Measurements from ENCODE around the gene ARHGAP19. TPM values are rescaled to one million over a fixed set of nuclear protein-coding genes. Genes with fewer than 3 reads are reported as not detected.
A peak's percentile ranks its signal among the peaks of the same experiment; 100 is the strongest.
"Not testable (repeated sequence)": the region's sequence is repeated elsewhere in the genome, so short reads cannot be mapped to it uniquely, and the experiment has no call there.

ARHGAP19 gene
- total RNA-seq, 4 donors from 2014 or later: 3.5 to 5.4 (median 4.6) TPM

DNA sequence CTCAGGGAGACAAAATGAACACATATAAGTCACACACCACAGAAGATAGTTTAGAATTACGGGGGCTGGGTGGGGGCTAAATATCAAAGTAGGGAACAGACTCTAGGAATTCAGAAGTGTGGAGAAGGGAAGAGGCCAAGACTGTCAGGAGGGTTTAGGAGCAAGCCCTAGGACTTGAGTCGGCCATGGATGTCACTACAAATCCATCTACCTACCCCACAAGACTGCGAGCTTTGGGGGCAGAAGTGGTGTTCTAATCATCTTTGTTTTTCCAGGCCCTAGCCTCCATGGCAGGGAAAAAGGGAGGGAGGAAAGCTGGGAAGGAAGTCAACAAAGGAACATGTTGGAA lies 5.8 kb upstream of the ARHGAP19 start:
- WGBS: 83% methylated on average over 3 of the region's 3 CpGs
- H3K27ac ChIP-seq (replicated peaks in 1 of 4): no peak overlapping the region
- H3K9me3 ChIP-seq: no peaks in the 10 kb centered on the region
- H3K4me3 ChIP-seq: no peak overlapping the region
- intact Hi-C loops (cut with DNase I): no loop called here
- DNase-seq (ENCODE audit: extremely low spot score): no peak
- TF ChIP-seq EP300 (IDR thresholded peaks at IDR 0.05): no peak
- no peak for TF ChIP-seq POLR2A (IDR thresholded peaks at IDR 0.05; ENCODE audit: low read depth)
- TF ChIP-seq, protein P1, sequence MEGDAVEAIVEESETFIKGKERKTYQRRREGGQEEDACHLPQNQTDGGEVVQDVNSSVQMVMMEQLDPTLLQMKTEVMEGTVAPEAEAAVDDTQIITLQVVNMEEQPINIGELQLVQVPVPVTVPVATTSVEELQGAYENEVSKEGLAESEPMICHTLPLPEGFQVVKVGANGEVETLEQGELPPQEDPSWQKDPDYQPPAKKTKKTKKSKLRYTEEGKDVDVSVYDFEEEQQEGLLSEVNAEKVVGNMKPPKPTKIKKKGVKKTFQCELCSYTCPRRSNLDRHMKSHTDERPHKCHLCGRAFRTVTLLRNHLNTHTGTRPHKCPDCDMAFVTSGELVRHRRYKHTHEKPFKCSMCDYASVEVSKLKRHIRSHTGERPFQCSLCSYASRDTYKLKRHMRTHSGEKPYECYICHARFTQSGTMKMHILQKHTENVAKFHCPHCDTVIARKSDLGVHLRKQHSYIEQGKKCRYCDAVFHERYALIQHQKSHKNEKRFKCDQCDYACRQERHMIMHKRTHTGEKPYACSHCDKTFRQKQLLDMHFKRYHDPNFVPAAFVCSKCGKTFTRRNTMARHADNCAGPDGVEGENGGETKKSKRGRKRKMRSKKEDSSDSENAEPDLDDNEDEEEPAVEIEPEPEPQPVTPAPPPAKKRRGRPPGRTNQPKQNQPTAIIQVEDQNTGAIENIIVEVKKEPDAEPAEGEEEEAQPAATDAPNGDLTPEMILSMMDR (IDR thresholded peaks at IDR 0.05): no peak
- TF ChIP-seq POLR2AphosphoS5 (IDR thresholded peaks at IDR 0.05): no peak
- peaks cover 0 to 10% (median 0%) of the 10 kb centered on the region in 4 donors for H3K4me1 ChIP-seq
- H3K36me3 ChIP-seq: no peaks in the 10 kb centered on the region
- H3K27me3 ChIP-seq: no peaks in the 10 kb centered on the region

DNA sequence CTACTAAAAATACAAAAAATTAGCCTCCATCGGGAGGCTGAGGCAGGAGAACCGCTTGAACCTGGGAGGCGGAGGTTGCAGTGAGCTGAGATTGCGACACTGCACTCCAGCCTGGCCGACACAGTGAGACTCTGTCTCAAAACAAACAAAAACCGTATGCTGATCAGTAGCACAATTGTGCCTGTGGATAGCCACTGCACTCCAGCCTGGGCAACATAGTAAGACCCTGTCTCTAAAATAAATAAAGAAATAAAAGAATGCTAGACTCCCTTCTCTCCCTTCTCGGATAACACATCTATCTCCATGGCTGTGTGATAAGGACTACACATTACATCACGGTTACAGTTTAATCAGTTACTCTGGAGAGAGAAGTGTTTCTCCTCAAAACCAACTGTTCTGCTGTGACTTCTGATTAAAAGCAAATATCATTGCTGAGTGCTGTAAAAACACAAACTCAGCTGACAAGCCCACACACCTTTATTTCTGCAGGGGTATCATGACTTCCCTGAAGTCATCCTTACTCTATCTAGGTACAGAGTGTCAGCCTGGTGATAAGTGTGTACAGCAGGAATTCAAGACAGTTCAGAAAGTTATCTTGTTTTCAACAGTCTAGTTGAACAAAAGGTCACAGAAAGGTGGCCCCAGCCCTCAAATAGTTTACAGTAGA lies 5.3 kb upstream of the ARHGAP19 start:
- intact Hi-C loops (cut with DNase I): no loop called here
- 74% methylated on average over 8 of the region's 8 CpGs for WGBS
- H3K4me1 ChIP-seq: peaks cover 0 to 10% (median 3%) of the 10 kb centered on the region in 4 donors
- no peaks in the 10 kb centered on the region for H3K9me3 ChIP-seq
- DNase-seq (ENCODE audit: extremely low spot score): no peak
- TF ChIP-seq EP300 (IDR thresholded peaks at IDR 0.05) (no peak), POLR2AphosphoS5 (IDR thresholded peaks at IDR 0.05) (no peak), POLR2A (IDR thresholded peaks at IDR 0.05; ENCODE audit: low read depth) (no peak)
- TF ChIP-seq, protein P1 (IDR thresholded peaks at IDR 0.05): no peak
- H3K27me3 ChIP-seq: no peaks in the 10 kb centered on the region
- H3K4me3 ChIP-seq: no peak overlapping the region
- H3K36me3 ChIP-seq: no peaks in the 10 kb centered on the region
- H3K27ac ChIP-seq (replicated peaks in 1 of 4): no peak overlapping the region

DNA sequence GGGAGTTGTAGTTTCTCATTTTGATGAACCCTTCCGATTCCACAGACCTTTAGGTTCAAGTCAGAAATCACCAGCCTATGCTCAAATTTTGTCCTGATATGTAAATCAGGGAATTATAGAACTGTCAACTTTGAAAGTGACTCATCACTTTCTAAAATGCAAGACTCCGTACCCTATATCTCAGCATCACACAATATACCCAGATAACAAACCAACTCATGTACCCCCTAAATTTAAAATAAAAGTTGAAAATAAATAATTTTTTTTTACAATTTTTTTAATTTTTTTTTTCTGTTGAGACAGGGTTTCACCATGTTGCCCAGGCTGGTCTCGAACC lies 393 bp upstream of the ARHGAP19 start:
- TF ChIP-seq POLR2AphosphoS5 (IDR thresholded peaks at IDR 0.05) (no peak), POLR2A (IDR thresholded peaks at IDR 0.05; ENCODE audit: low read depth) (no peak), EP300 (IDR thresholded peaks at IDR 0.05) (no peak)
- TF ChIP-seq, protein P1 (IDR thresholded peaks at IDR 0.05): no peak
- DNase-seq (ENCODE audit: extremely low spot score): no peak
- Histone ChIP-seq H3K4me1 (peaks cover 9 to 14% (median 11%) of the 10 kb centered on the region in 4 donors), H3K4me3 (peak overlapping the region in 3 of 4 donors; percentile 97 to 98 (median 97)), H3K36me3 (peaks cover 0 to 4% (median 2%) of the 10 kb centered on the region in 4 donors), H3K9me3 (no peaks in the 10 kb centered on the region), H3K27me3 (no peaks in the 10 kb centered on the region), H3K27ac (replicated peaks in 1 of 4) (peak overlapping the region in 1 of 4 donors; percentile 98)
- intact Hi-C loops (cut with DNase I): loop anchor here (5.0 kb wide), 1 partner anchor 39 kb away; the partner anchor contains the start of gene FRAT2
- WGBS: 61% methylated on average over 3 of the region's 3 CpGs

DNA sequence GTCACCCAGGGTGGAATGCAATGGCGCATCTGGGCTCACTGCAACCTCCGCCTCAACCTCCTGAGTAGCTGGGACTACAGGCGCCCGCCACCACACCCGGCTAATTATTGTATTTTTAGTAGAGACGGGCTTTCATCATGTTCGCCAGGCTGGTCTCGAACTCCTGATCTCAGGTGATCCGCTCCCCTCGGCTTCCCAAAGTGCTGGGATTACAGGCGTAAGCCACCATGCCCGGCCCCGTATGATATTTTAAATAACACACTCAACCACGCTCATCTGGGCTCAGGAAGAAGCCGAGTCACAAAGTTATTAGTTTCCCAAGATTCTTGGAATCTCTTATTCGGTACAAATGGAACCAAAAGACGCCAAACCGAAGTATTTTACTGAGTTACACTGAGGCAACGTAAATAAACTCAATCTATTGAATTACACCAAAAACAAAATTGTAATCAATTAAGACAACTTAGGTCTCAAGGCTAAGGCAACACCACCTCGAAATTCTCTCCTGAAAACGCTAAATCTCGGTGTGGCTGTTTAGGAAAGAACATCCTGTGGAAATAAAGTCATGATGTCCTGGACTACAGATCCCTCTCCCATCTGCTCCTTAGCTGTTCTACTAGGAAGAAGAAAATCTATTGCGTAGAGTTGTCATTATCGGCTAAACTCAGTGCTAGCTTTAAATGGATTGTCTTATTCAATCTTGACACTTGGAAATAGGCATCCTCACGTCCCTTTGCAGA lies 910 bp downstream of the ARHGAP19 start:
- TF ChIP-seq EP300 (IDR thresholded peaks at IDR 0.05): no peak
- TF ChIP-seq, protein P1 (IDR thresholded peaks at IDR 0.05): no peak
- no peak for TF ChIP-seq POLR2AphosphoS5 (IDR thresholded peaks at IDR 0.05)
- TF ChIP-seq POLR2A (IDR thresholded peaks at IDR 0.05; ENCODE audit: low read depth): no peak
- peak overlapping the region; percentile 95 to 99 (median 98) for H3K27ac ChIP-seq (replicated peaks in 1 of 4)
- no peak for DNase-seq (ENCODE audit: extremely low spot score)
- 49% methylated on average over 25 of the region's 25 CpGs for WGBS
- intact Hi-C loops (cut with DNase I): loop anchor here (5.0 kb wide), 1 partner anchor 41 kb away; the partner anchor contains the start of gene FRAT2
- H3K4me1 ChIP-seq: peaks cover 9 to 11% (median 11%) of the 10 kb centered on the region in 4 donors
- H3K36me3 ChIP-seq: peaks cover 0 to 13% (median 5%) of the 10 kb centered on the region in 4 donors
- H3K9me3 ChIP-seq: no peaks in the 10 kb centered on the region
- peak overlapping the region; percentile 95 to 98 (median 97) for H3K4me3 ChIP-seq
- no peaks in the 10 kb centered on the region for H3K27me3 ChIP-seq

DNA sequence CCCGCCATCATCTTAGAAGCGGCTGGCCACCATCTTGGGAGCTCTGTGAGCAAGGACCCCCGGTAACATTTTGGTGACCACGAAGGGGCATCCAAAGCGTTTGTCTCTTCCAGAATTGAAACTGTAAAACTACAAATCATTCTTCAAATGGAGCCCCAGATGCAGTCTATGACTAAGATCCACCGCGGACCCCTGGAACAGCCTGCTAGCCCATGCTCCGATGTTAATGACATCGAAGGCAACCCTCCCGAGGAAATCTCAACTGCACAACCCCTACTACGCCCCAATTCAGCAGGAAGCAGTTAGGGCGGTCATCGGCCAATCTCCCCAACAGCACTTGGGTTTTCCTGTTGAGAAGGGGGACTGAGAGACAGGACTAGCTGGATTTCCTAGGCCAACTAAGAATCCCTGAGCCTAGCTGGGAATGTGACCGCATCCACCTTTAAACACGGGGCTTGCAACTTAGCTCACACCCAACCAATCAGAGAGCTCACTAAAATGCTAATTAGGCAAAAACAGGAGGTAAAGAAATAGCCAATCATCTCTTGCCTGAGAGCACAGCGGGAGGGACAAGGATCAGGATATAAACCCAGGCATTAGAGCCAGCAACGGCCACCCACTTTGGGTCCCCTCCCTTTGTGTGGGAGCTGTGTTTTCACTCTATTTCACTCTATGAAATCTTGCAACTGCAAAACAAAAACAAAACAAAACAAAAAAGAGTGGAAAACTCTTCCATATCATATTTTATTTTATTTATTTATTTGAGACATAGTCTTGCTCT lies 1.7 kb downstream of the ARHGAP19 start:
- not testable (repeated sequence) for H3K27me3 ChIP-seq; H3K9me3 ChIP-seq; H3K4me3 ChIP-seq; DNase-seq (ENCODE audit: extremely low spot score); H3K27ac ChIP-seq (replicated peaks in 1 of 4)
- 94% methylated on average over 12 of the region's 17 CpGs for WGBS
- intact Hi-C loops (cut with DNase I): loop anchor here (5.0 kb wide), 1 partner anchor 42 kb away; the partner anchor contains the start of gene FRAT2
- Histone ChIP-seq H3K4me1 (peaks cover 9 to 11% (median 11%) of the 10 kb centered on the region in 4 donors), H3K36me3 (peaks cover 0 to 13% (median 5%) of the 10 kb centered on the region in 4 donors)

DNA sequence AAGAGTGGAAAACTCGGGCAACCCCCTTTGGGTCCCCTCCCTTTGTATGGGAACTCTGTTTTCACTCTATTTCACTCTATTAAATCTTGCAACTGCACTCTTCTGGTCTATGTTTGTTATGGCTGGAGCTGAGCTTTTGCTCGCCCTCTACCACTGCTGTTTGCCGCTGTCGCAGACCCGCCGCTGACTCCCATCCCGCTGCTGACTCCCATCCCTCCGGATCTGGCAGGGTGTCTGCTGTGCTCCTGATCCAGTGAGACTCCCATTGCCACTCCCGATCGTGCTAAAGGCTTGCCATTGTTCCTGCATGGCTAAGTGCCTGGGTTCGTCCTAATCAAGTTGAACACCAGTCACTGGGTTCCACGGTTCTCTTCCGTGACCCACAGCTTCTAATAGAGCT lies 2.4 kb downstream of the ARHGAP19 start:
- not testable (repeated sequence) for H3K9me3 ChIP-seq; H3K27me3 ChIP-seq; DNase-seq (ENCODE audit: extremely low spot score); H3K4me3 ChIP-seq; H3K27ac ChIP-seq (replicated peaks in 1 of 4)
- 94% methylated on average over 13 of the region's 13 CpGs for whole genome bisulfite sequencing
- Histone ChIP-seq H3K36me3 (peaks cover 0 to 13% (median 5%) of the 10 kb centered on the region in 4 donors), H3K4me1 (peaks cover 9 to 11% (median 11%) of the 10 kb centered on the region in 4 donors)
- intact Hi-C loops (cut with DNase I): loop anchor here (5.0 kb wide), 1 partner anchor 42 kb away; the partner anchor contains the start of gene FRAT2

Measured in esophagus muscularis mucosa (tissue), 4 donors.